Stimulated activated CD4-positive, alpha-beta T cell treated with anti-CD3 and anti-CD28 coated beads, Interleukin-4, amount 100 ng/mL, for 1 hour (primary cell): Measurements from ENCODE around the gene HOXD12.

ENCODE experiments used
- DNase-seq: peaks from one replicate; pipeline ENCODE4 v3.0.0-alpha.2; 2020

Gene HOXD12

DNA sequence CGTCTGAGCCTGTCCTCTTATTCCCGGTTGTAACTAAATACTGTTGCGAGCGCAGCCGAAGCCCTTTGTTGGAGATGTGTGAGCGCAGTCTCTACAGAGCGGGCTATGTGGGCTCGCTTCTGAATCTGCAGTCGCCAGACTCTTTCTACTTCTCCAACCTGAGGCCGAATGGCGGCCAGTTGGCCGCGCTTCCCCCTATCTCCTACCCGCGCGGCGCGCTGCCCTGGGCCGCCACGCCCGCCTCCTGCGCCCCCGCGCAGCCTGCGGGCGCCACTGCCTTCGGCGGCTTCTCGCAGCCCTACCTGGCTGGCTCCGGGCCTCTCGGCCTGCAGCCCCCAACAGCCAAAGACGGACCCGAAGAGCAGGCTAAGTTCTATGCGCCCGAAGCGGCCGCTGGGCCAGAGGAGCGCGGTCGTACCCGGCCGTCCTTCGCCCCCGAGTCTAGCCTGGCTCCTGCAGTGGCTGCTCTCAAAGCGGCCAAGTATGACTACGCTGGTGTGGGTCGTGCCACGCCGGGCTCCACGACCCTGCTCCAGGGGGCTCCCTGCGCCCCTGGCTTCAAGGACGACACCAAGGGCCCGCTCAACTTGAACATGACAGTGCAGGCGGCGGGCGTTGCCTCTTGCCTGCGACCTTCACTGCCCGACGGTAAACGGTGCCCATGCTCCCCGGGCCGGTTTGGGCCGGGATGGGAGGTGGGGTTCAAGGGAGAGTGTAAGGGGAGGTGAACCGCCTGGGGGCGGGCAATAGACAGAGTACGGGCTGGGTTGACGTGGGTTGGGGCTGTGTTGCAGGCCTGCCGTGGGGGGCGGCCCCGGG is at the start of gene HOXD12:
Gene HOXD12, plus strand, starts transcription at position 68 of the 819 bp plus-strand sequence. Its CDS starts 7 bp downstream, at position 75.
- no peak for DNase-seq

- DNase-seq: no peak
Observed at GRCh38 chr2:176056406-176056805, 43.2 kb upstream of the HOXD12 start.

GRCh38 chr2:176063958-176064357 is 35.6 kb upstream of the HOXD12 start:
- DNase-seq: no peak

DNA sequence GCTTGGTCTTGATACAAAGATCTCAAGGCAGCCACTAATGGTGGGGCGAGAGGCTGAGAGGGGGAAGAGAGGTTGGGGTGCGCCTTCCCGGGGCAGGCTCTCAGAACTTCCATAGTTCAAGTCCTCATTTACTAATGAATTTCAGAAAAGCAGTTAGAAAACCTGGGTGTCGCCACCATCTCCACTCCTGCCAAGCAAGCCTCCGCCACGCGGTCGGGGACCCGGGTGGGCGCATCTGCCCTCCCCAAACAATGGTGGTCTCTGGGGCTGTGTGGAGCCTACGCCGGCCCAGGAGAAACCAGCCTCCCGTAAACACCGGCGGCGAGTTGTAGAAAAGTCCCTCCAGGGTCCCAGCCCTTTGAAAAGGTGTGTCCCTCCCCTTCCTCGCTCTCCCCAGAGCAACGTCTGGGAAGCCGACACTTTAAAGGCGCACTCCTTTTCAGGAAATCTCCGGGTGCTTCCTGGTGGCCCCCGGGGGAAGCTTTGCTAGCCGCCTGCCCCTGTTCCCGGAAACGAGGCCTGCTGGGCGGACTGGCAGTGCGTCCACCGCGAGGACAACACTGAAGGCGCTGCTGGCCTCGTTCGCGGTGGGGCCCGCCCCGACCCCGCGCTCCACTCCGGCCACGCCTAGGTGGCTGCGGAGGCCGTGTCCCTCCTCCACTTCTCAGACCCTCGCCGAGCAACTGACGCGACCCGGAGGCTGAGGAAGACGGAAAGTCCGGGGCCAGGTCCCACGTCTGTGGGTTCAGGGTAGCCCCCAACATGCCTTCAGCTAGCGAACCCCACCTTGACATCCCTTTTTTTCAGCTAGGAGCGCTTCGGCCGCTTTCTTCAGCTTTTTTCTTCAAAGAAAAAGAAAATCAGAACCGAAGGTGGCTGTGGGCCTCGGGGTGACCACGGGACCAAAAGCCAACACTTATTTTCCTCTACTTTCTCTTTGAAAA is 32.7 kb upstream of the HOXD12 start:
- DNase-seq: no peak

DNA sequence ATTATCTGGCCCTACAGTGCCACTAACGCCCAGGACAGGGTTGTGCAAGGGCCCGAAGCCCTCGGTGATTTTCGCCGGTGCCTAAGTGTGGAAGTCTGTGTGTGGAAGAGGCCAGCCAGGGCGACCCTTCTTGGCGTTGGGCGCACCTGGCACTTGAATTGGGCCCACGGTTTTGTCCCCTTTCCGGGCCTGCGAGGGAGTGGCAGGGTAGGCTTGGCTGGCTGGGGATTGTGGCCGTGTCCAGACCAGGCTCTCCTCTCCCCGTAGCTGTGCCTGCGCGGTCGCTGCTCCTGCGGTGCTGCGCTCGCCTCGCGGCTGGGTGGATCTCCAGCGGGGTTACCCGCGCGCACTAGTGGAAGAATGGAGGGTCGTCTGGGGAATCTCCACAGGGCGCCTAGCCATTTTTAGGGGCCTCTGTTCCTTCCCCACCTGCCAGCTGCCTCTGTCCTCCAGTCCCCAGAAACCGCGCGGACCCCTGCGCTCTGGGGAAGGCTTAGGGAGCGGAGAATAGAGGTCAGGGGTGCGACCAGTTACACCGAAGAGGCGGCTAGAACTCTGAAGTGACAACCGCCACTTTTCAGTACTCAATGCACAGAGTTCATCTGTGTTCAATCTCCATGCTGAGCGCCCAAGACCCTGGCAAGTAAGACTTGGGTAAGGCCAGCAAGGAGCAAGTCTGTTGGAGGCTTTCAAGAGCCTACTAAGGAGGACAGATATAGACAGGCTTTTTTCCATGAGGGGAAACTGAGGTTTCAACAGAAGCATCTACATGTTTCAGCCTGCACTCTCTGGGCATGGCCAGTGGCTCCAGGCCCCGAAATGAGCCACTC is 31.8 kb upstream of the HOXD12 start:
- DNase-seq: no peak

DNA sequence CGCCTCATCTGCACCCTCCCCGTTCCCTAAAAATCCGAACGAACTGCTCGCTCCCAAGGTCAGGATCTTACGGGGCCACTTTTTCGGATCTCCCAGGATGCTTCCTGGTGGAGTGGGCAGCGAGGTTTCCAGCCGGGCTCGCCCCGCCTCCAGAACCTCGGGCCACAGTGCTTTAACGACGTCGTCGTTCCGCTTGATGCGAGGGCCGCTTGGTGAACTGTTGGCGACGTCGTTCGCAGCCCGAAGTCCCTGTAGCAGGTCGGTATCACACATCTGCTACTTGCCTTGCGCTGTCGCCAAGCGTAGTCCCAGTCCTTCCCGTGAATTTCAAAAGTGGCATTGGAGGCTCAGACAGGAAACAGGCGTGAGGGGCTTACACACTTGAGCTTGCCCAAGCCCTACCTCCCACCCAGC is 31.2 kb upstream of the HOXD12 start:
- DNase-seq: no peak

GRCh38 chr2:176071330-176072291 is 28.0 kb upstream of the HOXD12 start:
- no peak for DNase-seq

DNA sequence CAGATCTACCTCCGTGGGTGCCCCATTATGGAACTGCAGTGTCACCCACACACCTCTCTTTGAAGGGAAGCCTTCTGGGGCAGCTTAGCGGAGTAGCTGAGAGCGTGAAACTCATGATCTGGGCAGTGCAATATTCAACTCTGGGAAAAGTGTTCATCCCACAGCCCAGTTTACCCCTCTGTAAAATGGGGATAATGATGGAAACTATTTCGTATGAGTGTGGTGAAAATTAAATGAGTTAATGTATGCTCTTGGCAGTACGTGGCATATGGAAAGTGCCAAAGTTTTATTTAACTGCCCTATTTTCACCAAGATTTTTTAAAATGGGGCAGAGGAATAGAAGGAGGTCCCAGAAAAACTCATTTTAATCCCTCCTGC is 27.3 kb upstream of the HOXD12 start:
- no peak for DNase-seq

DNA sequence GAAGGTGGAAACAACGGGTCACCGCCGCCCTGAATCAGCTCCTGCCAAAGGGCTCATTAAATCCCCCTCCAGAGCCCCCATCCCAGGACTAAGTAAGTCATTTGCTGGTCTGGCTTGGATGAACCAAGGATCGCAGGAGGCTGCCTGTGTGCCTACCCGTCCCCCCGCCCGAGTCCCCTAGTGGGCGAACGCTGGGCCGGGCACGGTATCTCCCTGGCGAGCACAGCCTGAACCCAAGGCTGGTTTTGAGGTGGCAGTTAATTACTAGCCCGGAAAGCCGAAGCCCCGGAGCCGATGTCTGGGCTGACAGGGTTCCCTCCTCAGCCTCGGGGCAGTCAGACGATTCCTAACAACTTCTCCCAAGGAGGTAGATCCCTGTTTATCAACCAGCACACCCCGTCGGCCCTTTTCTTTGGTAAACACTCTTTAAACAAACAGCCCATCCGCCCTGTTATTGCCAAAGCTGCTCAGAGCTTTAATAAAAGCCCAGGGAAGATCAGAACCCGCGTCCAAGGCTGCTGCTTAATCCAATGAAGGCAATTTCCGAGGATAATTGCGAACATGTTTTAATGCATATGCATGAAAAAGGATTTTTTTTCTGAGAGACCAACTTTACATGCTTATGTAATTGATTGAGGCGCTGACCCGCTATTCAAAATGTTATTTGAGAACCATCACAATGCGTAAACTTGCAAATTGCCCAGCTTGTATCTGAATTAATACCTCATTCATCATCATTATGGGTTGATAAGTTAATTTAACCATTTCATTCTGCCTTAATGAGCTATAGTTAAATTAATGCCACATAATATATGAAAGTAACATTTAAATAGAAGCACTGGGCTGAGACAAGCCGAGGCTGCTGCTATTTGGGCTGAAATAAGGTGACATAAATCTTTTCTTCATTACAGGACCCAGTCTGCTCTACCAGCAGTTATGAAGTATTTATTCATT is 26.4 kb upstream of the HOXD12 start:
- DNase-seq: no peak

GRCh38 chr2:176074919-176075425 is 24.6 kb upstream of the HOXD12 start:
- no peak for DNase-seq

GRCh38 chr2:176075481-176075880 is 24.1 kb upstream of the HOXD12 start:
- no peak for DNase-seq

- DNase-seq: no peak
Observed at GRCh38 chr2:176076063-176076462, 23.5 kb upstream of the HOXD12 start.

GRCh38 chr2:176076796-176077195 is 22.8 kb upstream of the HOXD12 start:
- no peak for DNase-seq

GRCh38 chr2:176078541-176079284 is 20.9 kb upstream of the HOXD12 start:
- DNase-seq: no peak

DNA sequence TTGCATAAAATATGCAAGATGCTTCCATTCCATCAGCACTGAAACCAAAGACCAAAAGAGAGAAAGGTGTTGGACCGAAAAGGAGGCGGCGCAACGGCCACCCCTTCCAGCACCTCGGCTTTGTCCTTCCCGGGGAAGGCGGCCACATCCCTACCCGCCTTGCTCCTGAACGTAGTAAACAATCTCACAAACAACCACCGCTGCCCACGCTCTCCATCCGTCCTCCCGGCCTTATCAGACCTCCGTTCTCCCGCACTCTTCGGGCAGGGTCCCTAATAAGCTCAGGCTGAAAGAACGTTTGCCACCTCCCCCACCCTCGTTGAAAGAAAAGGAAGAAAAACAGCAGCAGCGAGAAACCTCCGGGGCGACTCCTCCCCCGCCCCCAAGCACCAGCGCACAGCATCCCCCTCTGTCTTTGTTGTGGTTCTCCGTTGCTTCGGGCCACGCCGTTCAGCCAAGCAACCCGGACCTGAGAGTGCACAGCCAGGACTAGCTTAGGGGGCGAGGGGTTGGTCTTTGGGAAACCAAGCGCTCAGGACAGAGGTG is 20.2 kb upstream of the HOXD12 start:
- DNase-seq: no peak

- DNase-seq: no peak
Observed at GRCh38 chr2:176079831-176080539, 19.6 kb upstream of the HOXD12 start.

GRCh38 chr2:176080540-176081375 is 18.8 kb upstream of the HOXD12 start:
- DNase-seq: no peak
